NCI-H510A (cell line): ENCODE measurements around the gene TPH2.

Experiments
- DNase-seq: peaks from one replicate; lab custom pipeline; 2025; lab: John Stamatoyannopoulos, UW

The TPH2 gene

GRCh38 chr12:71958993-71959578 is 20.4 kb downstream of the TPH2 start:
- no peak for DNase-seq

GRCh38 chr12:71967211-71967610 is 28.6 kb downstream of the TPH2 start:
- no peak for DNase-seq

GRCh38 chr12:71969330-71969729 is 30.7 kb downstream of the TPH2 start:
- no peak for DNase-seq

GRCh38 chr12:71970031-71970430 is 31.4 kb downstream of the TPH2 start:
- no peak for DNase-seq

- DNase-seq, result no peak
Measured at GRCh38 chr12:71972441-71973074, 33.9 kb downstream of the TPH2 start.

- DNase-seq, result no peak
Measured at GRCh38 chr12:71973687-71974086, 35.0 kb downstream of the TPH2 start.

GRCh38 chr12:71980538-71980937 is 41.9 kb downstream of the TPH2 start:
- DNase-seq, result no peak

GRCh38 chr12:71981149-71981548 is 42.5 kb downstream of the TPH2 start:
- DNase-seq, result no peak

GRCh38 chr12:71994715-71995114 is 56.1 kb downstream of the TPH2 start:
- DNase-seq, result no peak

- no peak for DNase-seq
Measured at GRCh38 chr12:71999795-72000194, 61.1 kb downstream of the TPH2 start.

- DNase-seq, result no peak
Measured at GRCh38 chr12:72000969-72001648, 62.5 kb downstream of the TPH2 start.

- no peak for DNase-seq
Measured at GRCh38 chr12:72006766-72007165, 68.1 kb downstream of the TPH2 start.

- no peak for DNase-seq
Measured at GRCh38 chr12:72010356-72010755, 71.7 kb downstream of the TPH2 start.

GRCh38 chr12:72011374-72011773 is 72.7 kb downstream of the TPH2 start:
- no peak for DNase-seq

GRCh38 chr12:72012874-72013273 is 74.2 kb downstream of the TPH2 start:
- no peak for DNase-seq

- no peak for DNase-seq
Measured at GRCh38 chr12:72015895-72016294, 77.2 kb downstream of the TPH2 start.

GRCh38 chr12:72017054-72017651 is 78.5 kb downstream of the TPH2 start:
- peak; percentile 46 for DNase-seq

GRCh38 chr12:72018036-72018435 is 79.4 kb downstream of the TPH2 start:
- no peak for DNase-seq

- DNase-seq, result no peak
Measured at GRCh38 chr12:72024613-72025012, 86.0 kb downstream of the TPH2 start.

- DNase-seq, result no peak
Measured at GRCh38 chr12:72025524-72025923, 86.9 kb downstream of the TPH2 start.

- no peak for DNase-seq
Measured at GRCh38 chr12:72028966-72029365, 90.3 kb downstream of the TPH2 start.

GRCh38 chr12:72030277-72030676 is 91.6 kb downstream of the TPH2 start:
- DNase-seq, result no peak

- DNase-seq, result no peak
Measured at GRCh38 chr12:72031066-72031465, 92.4 kb downstream of the TPH2 start.
